Left colon (tissue), 2 donors: Measurements from ENCODE around the gene MYH14. TPM values are rescaled to one million over a fixed set of nuclear protein-coding genes. Genes with fewer than 3 reads are reported as not detected.

Source experiments
- ATAC-seq: fragments of 200-7000 bp; cut with Tn5 transposase; one replicate; pipeline ENCODE4 v1.9.1; 2020; ENCODE audit warnings: mild to moderate bottlenecking, moderate library complexity
- DNase-seq, 2 donors: peaks; one replicate each; pipeline ENCODE4 v3.0.0-alpha.2; 2020
- intact Hi-C, 2 donors: fragments of 100-400 bp; cut with DNase I in 1 of 2; cut with micrococcal nuclease in 1 of 2; formaldehyde crosslinking; loops; one replicate each; pipeline versions ENCODE4 v1.11.2 to v1.14.0; 2022; cut with DNase I, micrococcal nuclease
- total RNA-seq, 2 donors: library from RNA; stranded (reverse); fragmentation: NEBNext Ultra II Directional; extraction: Animal tissue kit (Norgen Biotek cat#: 25700); gene quantifications; one replicate each; pipeline ENCODE4 v1.2.1, GENCODE V29; 2021
- donor health status: DM: no; HTN: no; CAD: no.
- donor health status: DM: yes; HTN: yes; CAD: no.

The MYH14 gene
- total RNA-seq, 2 donors from 2014 or later = 455 to 653 TPM

DNA sequence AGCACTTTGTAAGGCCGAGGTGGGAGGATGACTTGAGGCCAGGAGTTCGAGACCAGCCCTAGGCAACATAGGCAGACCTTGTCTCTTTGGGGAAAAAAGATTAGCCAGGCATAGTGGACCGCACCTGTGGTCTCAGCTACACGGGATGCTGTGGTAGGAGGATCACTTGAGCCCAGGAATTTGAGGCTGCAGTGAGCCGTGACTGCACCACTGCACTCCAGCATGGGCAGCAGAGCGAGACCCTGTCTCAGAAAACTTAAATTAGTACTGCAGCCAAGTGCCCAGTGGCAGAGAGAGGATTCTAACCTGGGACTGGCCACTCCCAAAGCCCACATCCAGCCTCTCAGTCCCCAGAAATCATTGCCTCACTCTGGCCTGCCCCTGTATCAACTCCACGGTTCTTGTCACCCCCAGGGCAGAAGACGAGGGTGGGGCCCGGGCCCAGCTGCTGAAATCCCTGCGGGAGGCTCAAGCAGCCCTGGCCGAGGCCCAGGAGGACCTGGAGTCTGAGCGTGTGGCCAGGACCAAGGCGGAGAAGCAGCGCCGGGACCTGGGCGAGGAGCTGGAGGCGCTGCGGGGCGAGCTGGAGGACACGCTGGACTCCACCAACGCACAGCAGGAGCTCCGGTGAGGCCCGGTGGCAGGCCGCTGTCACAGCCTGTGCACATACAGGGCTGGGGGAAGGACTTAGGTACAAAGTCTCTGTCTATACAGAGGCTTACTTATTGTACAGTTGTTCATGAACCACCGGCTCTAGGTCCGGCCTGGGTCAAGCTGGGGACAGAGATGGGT is 72.4 kb downstream of the MYH14 start:
- ATAC-seq (no peak), DNase-seq (no peak)
- intact Hi-C loops = no loop called here

DNA sequence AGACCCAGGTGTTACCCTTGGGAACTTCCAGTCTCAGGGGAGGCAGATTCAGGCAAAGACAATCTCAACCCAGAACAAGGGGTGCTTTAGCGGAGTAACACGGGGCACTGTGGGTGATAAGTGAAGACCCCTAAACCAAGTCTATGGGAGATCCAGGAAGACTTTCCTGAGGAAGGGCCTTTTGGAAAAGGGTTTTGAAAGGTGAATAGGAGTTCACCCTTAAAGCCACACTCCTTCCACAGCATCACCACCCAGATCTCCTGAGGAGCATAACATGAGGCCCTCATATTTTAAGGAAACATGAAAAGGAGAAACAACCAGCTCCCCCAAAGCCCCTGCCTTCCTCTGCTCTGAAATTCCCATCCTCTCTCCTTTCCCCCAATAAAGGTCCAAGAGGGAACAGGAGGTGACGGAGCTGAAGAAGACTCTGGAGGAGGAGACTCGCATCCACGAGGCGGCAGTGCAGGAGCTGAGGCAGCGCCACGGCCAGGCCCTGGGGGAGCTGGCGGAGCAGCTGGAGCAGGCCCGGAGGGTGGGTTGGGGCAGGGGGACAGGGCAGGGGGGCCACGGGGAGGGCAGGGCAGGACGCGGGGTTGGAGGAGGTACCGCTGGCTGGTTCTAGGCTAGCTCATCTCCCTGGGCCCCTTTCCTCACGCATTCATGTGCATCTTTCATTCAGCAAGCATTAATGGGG is 73.1 kb downstream of the MYH14 start:
- DNase-seq (no peak), ATAC-seq (no peak)
- intact Hi-C loops = no loop called here

DNA sequence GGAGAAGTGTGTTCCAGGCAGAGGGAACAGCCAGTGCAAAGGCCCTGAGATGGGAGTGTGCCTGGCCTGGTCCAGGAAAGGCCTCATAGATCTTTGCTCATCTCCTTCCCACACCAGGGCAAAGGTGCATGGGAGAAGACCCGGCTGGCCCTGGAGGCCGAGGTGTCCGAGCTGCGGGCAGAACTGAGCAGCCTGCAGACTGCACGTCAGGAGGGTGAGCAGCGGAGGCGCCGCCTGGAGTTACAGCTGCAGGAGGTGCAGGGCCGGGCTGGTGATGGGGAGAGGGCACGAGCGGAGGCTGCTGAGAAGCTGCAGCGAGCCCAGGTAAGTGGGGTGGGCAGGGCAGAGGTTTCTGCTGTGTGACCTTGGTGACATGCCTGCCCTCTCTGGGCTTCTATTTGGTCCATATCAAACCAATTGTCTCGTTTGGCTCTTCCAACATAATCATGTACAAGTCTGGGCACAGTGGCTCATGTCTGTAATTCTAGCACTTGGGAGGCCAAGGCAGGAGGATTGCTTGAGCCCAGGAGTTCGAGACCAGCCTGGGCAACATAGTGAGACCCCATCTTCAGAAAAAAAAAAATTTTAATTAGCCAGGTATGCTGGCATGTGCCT is 74.7 kb downstream of the MYH14 start:
- ATAC-seq (peak; percentile 6), DNase-seq (no peak)
- intact Hi-C loops = no loop called here

DNA sequence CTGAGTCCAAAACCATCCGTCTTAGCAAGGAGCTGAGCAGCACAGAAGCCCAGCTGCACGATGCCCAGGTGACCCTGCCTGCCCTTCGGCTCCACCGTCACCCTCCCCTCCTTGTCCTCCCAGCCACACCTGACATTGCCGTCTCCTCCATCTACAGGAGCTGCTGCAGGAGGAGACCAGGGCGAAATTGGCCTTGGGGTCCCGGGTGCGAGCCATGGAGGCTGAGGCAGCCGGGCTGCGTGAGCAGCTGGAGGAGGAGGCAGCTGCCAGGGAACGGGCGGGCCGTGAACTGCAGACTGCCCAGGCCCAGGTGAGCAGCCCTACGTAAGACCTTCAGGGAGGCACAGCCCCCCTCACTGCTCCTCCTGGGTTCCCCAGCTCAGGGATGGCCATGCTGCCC is 76.7 kb downstream of the MYH14 start:
- no peak for DNase-seq
- no peak for ATAC-seq
- intact Hi-C loops = no loop called here

DNA sequence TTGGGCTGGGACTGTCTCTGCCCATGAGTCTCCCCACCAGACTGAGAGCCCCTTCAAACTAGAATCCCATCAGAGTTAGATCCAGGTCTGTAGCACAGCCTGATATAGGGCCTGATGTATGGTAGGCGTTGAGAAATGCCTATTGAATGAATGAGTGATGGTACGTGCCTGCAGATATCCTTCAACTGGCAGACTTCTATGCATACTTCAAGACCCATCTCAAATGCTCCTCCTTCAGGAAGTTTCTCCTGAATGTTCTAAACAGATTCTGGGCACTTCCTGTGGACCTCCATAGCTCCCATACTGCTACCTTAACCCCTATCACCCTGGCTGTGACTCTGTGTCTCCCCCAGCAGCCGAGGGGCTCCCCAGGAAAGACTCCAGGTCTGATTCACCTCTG is 77.6 kb downstream of the MYH14 start:
- intact Hi-C loops = no loop called here
- ATAC-seq = no peak
- DNase-seq = no peak

DNA sequence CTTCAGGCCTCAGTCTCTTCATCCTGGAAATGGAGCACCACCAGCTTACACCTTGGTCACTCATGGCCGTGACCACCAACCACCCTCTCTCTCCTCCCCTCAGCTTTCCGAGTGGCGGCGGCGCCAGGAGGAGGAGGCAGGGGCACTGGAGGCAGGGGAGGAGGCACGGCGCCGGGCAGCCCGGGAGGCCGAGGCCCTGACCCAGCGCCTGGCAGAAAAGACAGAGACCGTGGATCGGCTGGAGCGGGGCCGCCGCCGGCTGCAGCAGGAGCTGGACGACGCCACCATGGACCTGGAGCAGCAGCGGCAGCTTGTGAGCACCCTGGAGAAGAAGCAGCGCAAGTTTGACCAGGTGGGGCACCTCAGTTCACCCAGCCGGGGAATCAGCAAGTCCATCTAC is 78.1 kb downstream of the MYH14 start:
- DNase-seq (no peak), ATAC-seq (peak; percentile 17)

DNA sequence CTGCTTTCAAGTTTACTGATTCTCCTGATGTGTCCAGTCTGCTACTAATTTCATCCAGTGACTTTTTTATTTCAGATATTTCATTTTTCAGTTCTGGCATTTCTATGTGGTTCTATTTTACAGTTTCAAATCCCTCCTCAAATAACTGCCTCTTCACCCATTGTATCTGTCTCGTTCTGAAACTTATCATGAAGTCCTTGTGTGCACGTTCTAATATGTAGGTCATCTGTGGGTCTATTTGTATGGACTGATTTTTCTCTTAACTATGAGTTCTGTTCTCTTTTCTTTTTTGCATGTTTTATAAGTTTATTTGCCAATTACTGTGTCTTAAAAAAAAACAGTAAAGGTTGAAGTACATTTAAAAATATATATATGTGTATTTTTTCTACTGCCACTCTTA is 82.4 kb downstream of the MYH14 start:
- DNase-seq = no peak
- no peak for ATAC-seq
- intact Hi-C loops = no loop called here

More for the DNA sequence above, 78.1 kb downstream of the MYH14 start:
- intact Hi-C loops = no loop called here

DNA sequence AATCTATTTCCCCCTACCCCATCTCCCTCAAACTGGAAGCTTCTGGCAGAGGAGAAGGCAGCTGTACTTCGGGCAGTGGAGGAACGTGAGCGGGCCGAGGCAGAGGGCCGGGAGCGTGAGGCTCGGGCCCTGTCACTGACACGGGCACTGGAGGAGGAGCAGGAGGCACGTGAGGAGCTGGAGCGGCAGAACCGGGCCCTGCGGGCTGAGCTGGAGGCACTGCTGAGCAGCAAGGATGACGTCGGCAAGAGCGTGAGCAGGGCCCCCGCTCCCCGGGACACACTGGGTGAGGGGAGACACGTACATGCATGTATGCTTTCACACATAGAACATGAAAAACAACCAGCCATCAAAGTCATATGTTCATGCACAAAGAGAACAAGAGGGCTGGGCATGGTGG is 83.0 kb downstream of the MYH14 start:
- intact Hi-C loops = no loop called here
- DNase-seq (no peak), ATAC-seq (no peak)

DNA sequence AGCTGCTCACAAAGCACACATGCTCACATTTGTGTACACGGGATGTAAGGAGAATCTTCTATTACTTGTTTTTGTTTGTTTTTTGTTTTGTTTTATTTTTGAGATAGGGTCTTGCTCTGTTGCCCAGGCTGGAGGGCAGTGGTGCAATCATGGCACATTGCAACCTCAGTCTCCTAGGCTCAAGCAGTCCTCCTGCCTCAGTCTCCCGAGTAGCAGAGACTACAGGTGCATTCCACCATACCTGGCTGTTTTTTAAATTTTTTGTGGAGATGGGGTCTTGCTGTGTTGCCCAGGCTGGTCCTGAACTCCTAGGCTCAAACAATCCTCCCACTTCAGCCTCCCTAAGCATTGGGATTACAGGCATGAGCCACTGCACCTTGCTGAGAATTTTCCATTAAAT is 83.9 kb downstream of the MYH14 start:
- ATAC-seq (no peak), DNase-seq (no peak)
- intact Hi-C loops = no loop called here

DNA sequence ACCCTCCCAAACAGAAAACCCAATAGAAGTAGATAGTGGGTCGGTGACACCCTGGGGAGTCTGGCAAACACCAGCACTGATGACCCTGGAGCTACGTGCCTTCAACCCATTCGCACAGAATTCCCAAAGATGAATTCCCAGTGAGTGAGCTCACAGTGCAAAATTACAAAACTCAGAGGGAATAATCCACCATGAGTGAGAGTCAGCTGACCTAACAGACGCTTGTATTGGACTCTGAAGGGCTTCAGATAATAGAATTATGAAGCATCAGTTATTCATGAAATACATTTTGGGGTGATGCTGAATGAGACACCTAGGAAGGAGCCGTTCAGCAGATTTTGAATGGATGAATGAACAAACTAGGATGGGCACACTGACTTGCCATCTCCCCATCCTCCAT is 85.5 kb downstream of the MYH14 start:
- DNase-seq (no peak), ATAC-seq (no peak)
- intact Hi-C loops = no loop called here

DNA sequence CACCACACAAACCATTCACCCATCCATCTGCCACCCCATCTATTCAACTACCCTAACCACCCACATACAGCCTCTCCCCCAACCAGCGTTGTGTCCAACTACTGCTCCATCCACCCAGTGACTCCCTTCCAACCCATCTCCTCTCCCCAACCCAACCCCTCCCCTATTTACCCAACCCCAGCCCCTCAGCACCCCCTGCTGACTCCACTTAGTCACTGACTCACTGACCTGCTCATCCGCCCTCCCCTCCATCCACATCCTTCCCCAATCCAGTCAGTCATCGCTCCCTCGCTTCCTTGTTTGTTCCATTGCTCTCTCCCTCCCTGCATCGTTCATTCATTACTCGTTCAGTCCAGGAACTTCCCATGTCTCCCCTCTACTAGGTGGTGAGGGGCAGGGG is 86.6 kb downstream of the MYH14 start:
- intact Hi-C loops = no loop called here
- DNase-seq = no peak
- ATAC-seq = no peak

DNA sequence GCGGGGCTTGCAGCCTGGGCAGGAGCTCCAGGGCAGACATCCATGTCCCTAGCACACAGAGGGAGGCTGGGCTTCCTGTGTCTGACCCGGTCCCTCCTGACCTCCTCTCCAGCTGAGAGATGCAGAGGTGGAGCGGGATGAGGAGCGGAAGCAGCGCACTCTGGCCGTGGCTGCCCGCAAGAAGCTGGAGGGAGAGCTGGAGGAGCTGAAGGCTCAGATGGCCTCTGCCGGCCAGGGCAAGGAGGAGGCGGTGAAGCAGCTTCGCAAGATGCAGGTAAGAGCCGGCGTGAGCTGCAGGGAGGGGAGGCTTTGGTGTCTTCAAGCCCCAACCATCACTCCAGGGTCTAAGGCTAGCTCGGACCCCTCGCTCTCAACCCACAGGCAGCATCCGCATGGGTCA is 87.4 kb downstream of the MYH14 start:
- DNase-seq (no peak), ATAC-seq (no peak)

DNA sequence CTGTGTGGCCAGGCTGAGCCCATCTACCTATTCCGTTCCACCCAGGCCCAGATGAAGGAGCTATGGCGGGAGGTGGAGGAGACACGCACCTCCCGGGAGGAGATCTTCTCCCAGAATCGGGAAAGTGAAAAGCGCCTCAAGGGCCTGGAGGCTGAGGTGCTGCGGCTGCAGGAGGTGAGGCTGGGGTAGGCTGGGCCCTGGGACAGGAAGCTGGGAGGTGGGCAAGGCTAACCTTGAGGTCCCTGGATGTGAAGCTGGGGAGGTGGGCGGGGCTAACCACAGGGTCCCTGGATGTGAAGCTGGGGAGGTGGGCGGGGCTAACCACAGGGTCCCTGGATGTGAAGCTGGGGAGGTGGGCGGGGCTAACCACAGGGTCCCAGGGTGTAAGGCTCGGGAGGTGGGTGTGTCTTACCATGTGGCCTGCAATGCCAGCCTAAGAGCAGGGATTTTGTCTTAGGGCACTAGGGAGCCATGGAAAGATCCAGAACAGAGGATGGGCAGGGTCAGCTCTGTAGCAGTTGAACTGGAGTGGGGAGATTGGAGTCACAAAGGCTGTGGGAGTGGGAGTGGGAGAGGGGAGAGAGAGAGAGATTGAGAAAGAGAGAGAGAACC is 88.9 kb downstream of the MYH14 start:
- ATAC-seq (no peak), DNase-seq (no peak)
- intact Hi-C loops = no loop called here

More for the DNA sequence above, 87.4 kb downstream of the MYH14 start:
- intact Hi-C loops = no loop called here

DNA sequence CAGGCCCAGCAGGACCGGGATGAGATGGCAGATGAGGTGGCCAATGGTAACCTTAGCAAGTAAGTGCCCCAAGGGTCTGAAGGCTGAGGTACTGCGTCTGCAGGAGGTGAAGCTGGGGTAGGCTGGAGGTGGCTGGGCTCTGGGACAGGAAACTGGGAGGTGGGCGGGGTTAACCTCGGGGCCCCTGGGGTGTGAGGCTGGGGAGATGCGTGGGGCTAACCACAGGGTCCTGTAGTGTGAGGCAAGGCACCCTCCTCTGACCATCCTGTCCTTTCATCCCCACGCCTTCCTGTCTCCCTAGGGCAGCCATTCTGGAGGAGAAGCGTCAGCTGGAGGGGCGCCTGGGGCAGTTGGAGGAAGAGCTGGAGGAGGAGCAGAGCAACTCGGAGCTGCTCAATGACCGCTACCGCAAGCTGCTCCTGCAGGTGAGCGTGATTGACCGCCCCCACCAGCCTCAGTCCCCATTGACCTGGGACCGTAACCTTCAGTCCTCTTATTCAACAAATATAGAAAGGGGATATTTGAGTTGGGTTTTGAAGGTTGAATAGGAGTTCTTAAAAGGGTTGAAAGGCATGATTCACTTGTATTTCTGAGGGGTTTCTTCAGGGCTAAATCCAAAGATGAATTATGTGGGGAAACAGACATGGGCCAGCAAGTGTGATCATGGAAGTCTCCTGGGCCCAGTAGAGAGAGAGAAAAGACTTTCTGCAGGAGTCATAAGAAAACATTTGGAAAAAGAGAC is 90.0 kb downstream of the MYH14 start:
- intact Hi-C loops = no loop called here
- DNase-seq = no peak
- ATAC-seq = no peak

DNA sequence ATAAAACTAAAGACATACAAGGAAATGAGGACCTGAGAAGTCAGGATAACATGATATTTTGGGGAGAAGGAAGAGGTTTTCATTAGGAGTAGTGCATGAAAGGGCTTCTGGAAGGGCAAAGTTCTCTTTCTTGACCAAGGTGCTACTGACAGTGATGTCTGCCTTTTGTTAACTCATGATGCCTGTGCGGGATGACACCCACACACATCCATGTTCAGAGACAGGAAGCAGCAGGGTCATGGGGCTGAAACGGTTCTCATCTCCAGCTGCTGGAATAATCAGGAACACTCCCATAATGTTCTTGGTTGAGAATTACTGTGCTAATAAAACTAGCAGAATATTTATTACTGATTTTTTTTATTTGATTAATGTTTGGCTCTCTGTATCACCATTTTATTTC is 96.6 kb downstream of the MYH14 start:
- ATAC-seq (no peak), DNase-seq (no peak)
- intact Hi-C loops = no loop called here

DNA sequence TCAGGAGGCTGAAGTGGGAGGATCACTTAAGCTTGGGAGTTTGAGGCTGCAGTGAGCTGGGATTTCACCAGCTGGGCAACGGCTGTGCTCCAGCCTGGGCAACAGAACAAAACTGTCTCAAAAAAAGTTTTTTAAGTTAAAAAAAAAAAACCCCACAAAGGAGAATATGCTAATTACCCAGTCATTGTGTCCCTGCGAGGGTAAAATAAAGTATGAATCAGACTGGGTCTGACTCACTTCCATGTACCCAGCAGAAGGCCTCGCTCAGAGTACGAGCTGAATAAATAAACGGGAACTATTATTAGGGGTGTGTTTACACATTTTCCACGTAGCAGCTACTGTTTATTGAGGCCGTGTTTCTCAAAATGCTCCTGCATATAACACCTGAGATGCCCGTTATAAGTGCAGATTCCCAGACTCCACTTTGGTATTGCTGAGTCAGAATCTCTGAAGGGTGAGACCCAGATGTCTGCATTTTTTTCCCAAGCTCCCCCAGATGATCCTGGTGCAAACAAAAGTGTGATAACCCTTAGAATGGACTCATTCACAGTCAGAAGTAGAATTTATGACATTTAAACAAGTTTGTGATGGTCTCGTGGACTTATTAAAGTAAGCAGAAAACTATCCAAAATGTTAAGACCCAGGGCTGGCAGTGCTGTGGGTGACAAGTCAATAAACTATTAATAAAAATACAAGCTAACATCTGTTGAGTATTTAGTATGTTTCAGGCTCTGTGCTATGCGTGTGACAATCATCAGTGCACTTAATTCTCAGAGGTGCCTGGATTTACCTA is 97.6 kb downstream of the MYH14 start:
- no peak for DNase-seq
- no peak for ATAC-seq
- intact Hi-C loops = no loop called here

DNA sequence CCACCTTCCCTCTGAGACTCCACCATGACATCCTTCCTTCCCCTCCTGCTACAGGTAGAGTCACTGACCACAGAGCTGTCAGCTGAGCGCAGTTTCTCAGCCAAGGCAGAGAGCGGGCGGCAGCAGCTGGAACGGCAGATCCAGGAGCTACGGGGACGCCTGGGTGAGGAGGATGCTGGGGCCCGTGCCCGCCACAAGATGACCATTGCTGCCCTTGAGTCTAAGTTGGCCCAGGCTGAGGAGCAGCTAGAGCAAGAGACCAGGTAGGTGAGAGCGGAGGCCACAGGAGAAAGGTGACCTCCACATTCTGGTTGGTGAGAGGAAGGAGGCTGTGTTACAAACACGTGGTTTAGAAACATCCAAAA is 98.2 kb downstream of the MYH14 start:
- no peak for ATAC-seq

DNA sequence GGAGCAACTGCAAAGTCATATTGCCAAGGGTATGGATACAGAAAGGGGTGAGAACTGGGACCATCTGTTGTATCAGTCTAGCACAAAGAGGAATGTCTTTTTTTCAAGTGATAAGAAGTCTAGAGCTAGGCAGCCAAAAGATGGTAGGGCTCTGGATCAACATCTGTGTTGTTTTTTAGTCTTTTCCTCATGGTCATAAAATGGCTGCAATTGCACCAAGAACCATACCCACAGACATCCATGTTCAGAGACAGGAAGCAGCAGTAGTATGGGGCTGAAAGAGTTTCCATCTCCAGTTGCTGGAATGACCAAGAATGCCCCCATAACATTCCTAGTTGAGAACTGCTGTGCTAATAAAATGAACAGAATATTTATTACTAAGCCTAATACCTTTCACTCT is 100.1 kb downstream of the MYH14 start:
- intact Hi-C loops = no loop called here
- DNase-seq = no peak
- ATAC-seq = no peak

More for the DNA sequence above, 98.2 kb downstream of the MYH14 start:
- intact Hi-C loops = no loop called here
- no peak for DNase-seq
